Measurements from ENCODE around the gene SEBOX.

GRCh38 chr17:28405632-28406472 lies 40.9 kb upstream of the SEBOX start, which contains the start of gene SLC46A1:
- TF ChIP-seq CTCF (IDR thresholded peaks at IDR 0.05; ENCODE audit: low read depth, low read length, poor library complexity, severe bottlenecking), result no peak
- TF ChIP-seq EZH2phosphoT487 (IDR thresholded peaks at IDR 0.05; ENCODE audit: borderline replicate concordance, low read length), result no peak

Data from DOHH2 (cell line).